ENCODE measurements around the gene CGB3. TPM values are rescaled to one million over a fixed set of nuclear protein-coding genes. Genes with fewer than 3 reads are reported as not detected.
"Not testable (repeated sequence)": the region's sequence is repeated elsewhere in the genome, so short reads cannot be mapped to it uniquely, and the experiment has no call there.

Gene CGB3
- total and polyA plus RNA-seq, 10 donors = not detected

DNA sequence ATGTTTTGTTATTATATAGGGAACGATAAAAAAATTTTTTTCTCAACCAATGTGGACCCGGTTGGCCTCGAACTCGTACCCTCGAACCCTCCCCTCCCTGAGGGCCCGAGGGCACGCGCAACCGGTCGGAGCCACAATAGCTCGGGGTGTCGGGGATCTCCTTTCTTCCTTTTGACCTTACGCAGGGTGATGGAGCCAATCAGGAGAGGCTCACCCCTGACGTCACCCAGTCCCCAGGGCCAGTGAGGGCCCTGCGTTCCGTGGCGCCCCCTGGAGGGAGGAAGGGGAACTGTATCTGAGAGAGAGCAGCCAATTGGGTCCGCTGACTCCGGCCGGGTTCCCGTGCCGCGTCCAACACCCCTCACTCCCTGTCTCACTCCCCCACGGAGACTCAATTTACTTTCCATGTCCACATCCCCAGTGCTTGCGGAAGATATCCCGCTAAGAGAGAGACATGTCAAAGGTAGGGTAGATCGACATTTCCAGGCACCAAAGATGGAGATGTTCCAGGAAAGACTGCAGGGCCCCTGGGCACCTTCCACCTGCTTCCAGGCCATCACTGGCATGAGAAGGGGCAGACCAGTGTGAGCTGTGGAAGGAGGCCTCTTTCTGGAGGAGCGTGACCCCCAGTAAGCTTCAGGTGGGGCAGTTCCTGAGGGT lies 7.6 kb upstream of the CGB3 start, which contains the start of gene CGB2:
CGB2 (plus strand) TSS at position 249 of the 660 bp plus-strand sequence; CDS start at position 455, 206 bp downstream.
- TF ChIP-seq, protein P1, sequence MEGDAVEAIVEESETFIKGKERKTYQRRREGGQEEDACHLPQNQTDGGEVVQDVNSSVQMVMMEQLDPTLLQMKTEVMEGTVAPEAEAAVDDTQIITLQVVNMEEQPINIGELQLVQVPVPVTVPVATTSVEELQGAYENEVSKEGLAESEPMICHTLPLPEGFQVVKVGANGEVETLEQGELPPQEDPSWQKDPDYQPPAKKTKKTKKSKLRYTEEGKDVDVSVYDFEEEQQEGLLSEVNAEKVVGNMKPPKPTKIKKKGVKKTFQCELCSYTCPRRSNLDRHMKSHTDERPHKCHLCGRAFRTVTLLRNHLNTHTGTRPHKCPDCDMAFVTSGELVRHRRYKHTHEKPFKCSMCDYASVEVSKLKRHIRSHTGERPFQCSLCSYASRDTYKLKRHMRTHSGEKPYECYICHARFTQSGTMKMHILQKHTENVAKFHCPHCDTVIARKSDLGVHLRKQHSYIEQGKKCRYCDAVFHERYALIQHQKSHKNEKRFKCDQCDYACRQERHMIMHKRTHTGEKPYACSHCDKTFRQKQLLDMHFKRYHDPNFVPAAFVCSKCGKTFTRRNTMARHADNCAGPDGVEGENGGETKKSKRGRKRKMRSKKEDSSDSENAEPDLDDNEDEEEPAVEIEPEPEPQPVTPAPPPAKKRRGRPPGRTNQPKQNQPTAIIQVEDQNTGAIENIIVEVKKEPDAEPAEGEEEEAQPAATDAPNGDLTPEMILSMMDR (IDR thresholded peaks at IDR 0.05 in 8 of 11, conservative IDR thresholded peaks at IDR 0.05 in 3 of 11) = peak in 5 of 11 experiments; percentile 9 to 38 (median 27)

GRCh38 chr19:49030323-49030722 lies 6.2 kb upstream of the CGB3 start:
- intact Hi-C loops (cut with DNase I; ENCODE audit: low total_unique reads); H3K27ac ChIP-seq: not testable (repeated sequence)

More for the DNA sequence above, 7.6 kb upstream of the CGB3 start, which contains the start of gene CGB2:
- H3K9me3 ChIP-seq; H3K4me1 ChIP-seq; DNase-seq; intact Hi-C loops (cut with DNase I; ENCODE audit: low total_unique reads); H3K27ac ChIP-seq; H3K4me3 ChIP-seq; H3K36me3 ChIP-seq: not testable (repeated sequence)
- peaks cover 0 to 14% (median 5%) of the 10 kb centered on the region in 7 donors for H3K27me3 ChIP-seq (replicated peaks in 1 of 7)
- 18 to 37% (median 27%) methylated on average over 27 to 28 of the region's 28 CpGs for WGBS, 5 donors

DNA sequence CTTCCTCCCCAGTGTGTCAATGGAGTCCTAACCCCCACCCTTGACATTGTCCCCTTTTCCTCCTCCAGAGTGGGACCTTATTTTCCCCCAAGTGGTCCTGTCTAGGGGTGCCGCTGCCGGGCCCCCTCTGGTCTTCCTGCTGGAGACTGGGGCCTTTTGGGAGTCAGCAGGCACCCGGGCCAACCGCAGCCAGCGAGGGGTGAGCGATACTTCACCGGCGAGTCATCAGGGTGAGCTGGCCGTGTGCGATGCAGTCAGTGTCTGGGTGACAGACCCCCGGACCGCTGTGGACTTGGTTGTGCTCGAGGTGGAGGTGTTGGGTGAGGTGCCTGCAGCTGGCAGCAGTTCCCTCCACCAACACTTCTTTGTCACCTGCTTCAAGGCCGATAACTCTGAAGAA lies 5.6 kb upstream of the CGB3 start:
- DNase-seq; H3K27me3 ChIP-seq (replicated peaks in 1 of 7); intact Hi-C loops (cut with DNase I; ENCODE audit: low total_unique reads); H3K9me3 ChIP-seq; H3K4me3 ChIP-seq; H3K36me3 ChIP-seq; H3K4me1 ChIP-seq; H3K27ac ChIP-seq: not testable (repeated sequence)
- WGBS, 5 donors = 87 to 93% (median 91%) methylated on average over 12 to 14 of the region's 14 CpGs

More at GRCh38 chr19:49030323-49030722, 6.2 kb upstream of the CGB3 start:
- not testable (repeated sequence) for H3K36me3 ChIP-seq, H3K4me3 ChIP-seq, H3K4me1 ChIP-seq, DNase-seq, H3K9me3 ChIP-seq
- H3K27me3 ChIP-seq (replicated peaks in 1 of 7) = peaks cover 0 to 13% (median 5%) of the 10 kb centered on the region in 7 donors
- 86 to 100% (median 91%) methylated on average over 3 to 6 of the region's 8 CpGs for WGBS, 5 donors

GRCh38 chr19:49028686-49029085 lies 4.6 kb upstream of the CGB3 start:
- intact Hi-C loops (cut with DNase I; ENCODE audit: low total_unique reads); DNase-seq: not testable (repeated sequence)
- 78 to 86% (median 85%) methylated on average over 3 to 9 of the region's 9 CpGs for whole genome bisulfite sequencing, 5 donors

GRCh38 chr19:49025599-49025998 lies 1.5 kb upstream of the CGB3 start:
- intact Hi-C loops (cut with DNase I; ENCODE audit: low total_unique reads); DNase-seq: not testable (repeated sequence)

More at GRCh38 chr19:49028686-49029085, 4.6 kb upstream of the CGB3 start:
- not testable (repeated sequence) for H3K9me3 ChIP-seq; H3K36me3 ChIP-seq; H3K27ac ChIP-seq; H3K27me3 ChIP-seq (replicated peaks in 1 of 7); H3K4me1 ChIP-seq; H3K4me3 ChIP-seq

GRCh38 chr19:49025088-49025487 lies 955 bp upstream of the CGB3 start:
- H3K36me3 ChIP-seq; DNase-seq; intact Hi-C loops (cut with DNase I; ENCODE audit: low total_unique reads); H3K27ac ChIP-seq; H3K4me1 ChIP-seq; H3K27me3 ChIP-seq (replicated peaks in 1 of 7); H3K4me3 ChIP-seq; H3K9me3 ChIP-seq: not testable (repeated sequence)
- 78 to 100% (median 91%) methylated on average over 1 to 4 of the region's 6 CpGs for WGBS, 5 donors

More at GRCh38 chr19:49025599-49025998, 1.5 kb upstream of the CGB3 start:
- H3K27ac ChIP-seq; H3K36me3 ChIP-seq; H3K9me3 ChIP-seq; H3K4me3 ChIP-seq; H3K4me1 ChIP-seq; H3K27me3 ChIP-seq (replicated peaks in 1 of 7): not testable (repeated sequence)
- 87 to 91% (median 89%) methylated on average over 14 to 23 of the region's 23 CpGs for WGBS, 5 donors

DNA sequence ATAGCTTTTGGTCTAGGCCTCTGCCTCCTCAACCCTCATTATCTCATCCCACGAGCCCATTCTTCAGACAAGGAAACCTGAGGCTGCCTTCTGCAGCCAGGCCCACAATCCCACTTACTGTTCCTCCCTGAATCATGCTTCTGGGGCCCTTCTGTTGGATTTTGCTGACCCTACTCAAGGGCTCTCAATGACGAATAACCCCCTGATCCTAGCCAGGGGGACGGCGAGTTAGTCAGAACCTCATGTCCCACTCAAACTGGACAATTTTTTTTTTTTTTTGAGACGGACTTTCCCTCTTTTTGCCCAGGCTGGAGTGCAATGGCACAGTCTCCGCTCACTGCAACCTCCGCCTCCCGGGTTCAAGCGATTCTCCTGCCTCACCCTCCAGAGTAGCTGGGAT lies 2.0 kb downstream of the CGB3 start:
- TF ChIP-seq POLR2AphosphoS5 (IDR thresholded peaks at IDR 0.05) = no peak
- TF ChIP-seq, protein P1 (IDR thresholded peaks at IDR 0.05 in 8 of 11, conservative IDR thresholded peaks at IDR 0.05 in 3 of 11) = no peak
- no peak for TF ChIP-seq POLR2A (IDR thresholded peaks at IDR 0.05)
- H3K4me3 ChIP-seq = no peak overlapping the region
- DNase-seq = no peak
- H3K4me1 ChIP-seq = peaks cover 4 to 32% (median 25%) of the 10 kb centered on the region in 6 donors
- no peaks in the 10 kb centered on the region for H3K9me3 ChIP-seq
- H3K36me3 ChIP-seq = no peaks in the 10 kb centered on the region
- intact Hi-C loops (cut with DNase I; ENCODE audit: low total_unique reads) = no loop called here
- 88 to 90% (median 89%) methylated on average over 9 of the region's 9 CpGs for WGBS, 5 donors
- H3K27me3 ChIP-seq (replicated peaks in 1 of 7) = peaks cover 0 to 34% (median 7%) of the 10 kb centered on the region in 7 donors
- no peak overlapping the region for H3K27ac ChIP-seq
